Measurements from ENCODE around the gene BUD31. TPM values are rescaled to one million over a fixed set of nuclear protein-coding genes. Genes with fewer than 3 reads are reported as not detected.

BUD31 gene
- total RNA-seq, 1 experiment from 2014 or later: 199 TPM

DNA sequence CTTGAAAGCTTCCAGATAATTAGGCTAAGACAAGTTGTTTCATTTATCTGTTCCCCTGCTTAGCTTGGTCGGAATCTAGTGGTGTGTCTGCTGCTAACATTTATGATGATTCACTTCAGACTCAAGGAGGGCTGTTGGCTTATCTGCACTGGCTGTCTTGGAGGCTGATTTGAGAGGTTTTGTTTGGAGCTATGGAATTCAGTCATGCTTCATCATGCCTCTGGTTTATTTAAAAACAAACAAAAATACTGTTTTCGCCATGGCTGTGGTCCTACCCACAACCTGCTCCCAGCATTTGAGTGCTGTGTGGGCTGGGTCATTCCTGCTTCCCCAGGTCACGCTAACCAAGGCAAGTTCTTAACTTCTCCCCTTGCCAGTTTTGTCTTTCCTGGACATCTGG lies 46.0 kb upstream of the BUD31 start:
- BruUV-seq (replicated peaks): no TSS peak
- peaks cover 6% of the 10 kb centered on the region; the same call in 1 of the 2 replicates for H3K4me1 ChIP-seq
- ChIA-PET POLR2A (interaction anchor here (0.6 kb wide), 1 partner anchor 10 kb away, joined by 4 read pairs; no protein-coding TSS in a partner anchor), CTCF (interaction anchor here (0.7 kb wide), 1 partner anchor 29 kb away, joined by 4 read pairs; no protein-coding TSS in a partner anchor)
- H3K4me3 ChIP-seq (ENCODE audit: low read depth, low read length): no peak overlapping the region
- DNase-seq: no peak
- Mint-ChIP-seq H3K4me3 (ENCODE audit: unreplicated experiment) (no peak overlapping the region), H3K9me3 (ENCODE audit: unreplicated experiment) (no peaks in the 10 kb centered on the region), H3K27me3 (ENCODE audit: insufficient read depth, unreplicated experiment) (no peaks in the 10 kb centered on the region), H3K4me1 (ENCODE audit: low read depth, unreplicated experiment) (no peaks in the 10 kb centered on the region), H3K36me3 (ENCODE audit: insufficient read depth, unreplicated experiment) (peaks cover 92% of the 10 kb centered on the region), H3K27ac (ENCODE audit: unreplicated experiment) (no peak overlapping the region)
- H3K36me3 ChIP-seq (ENCODE audit: control insufficient read depth, insufficient read depth, low read length): peaks cover 5% of the 10 kb centered on the region; the same call in 1 of the 2 replicates
- H3K9me3 ChIP-seq: no peaks in the 10 kb centered on the region
- intact Hi-C loops (cut with micrococcal nuclease; ENCODE audit: unreplicated experiment): no loop called here
- no peak for TF ChIP-seq CTCF (IDR thresholded peaks at IDR 0.05; ENCODE audit: insufficient read depth in 1 of 2, low read depth in 1 of 2, low read length in 1 of 2, severe bottlenecking in 1 of 2, unreplicated experiment in 1 of 2)
- H3K27me3 ChIP-seq (replicated peaks; ENCODE audit: control insufficient read depth, insufficient read depth, low read length): no peaks in the 10 kb centered on the region

DNA sequence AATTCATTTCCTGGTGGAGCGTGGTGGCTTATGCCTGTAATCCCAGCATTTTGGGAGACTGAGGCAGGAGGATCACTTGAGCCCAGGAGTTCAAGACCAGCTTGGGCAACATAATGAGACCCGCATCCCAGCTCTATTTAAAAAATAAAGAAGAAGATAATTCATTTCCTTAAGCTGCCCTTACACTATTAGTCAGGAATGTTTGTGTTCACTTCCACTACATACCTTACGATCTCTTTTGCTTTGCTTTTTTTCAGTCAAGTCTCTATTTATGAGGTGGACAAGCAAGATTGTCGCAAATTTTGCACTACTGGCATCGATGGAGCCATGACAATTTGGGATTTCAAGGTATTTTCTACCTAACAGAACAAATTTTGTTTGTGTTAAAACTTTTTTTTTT lies 45.5 kb upstream of the BUD31 start:
- Mint-ChIP-seq H3K9me3 (ENCODE audit: unreplicated experiment) (no peaks in the 10 kb centered on the region), H3K27me3 (ENCODE audit: insufficient read depth, unreplicated experiment) (no peaks in the 10 kb centered on the region), H3K27ac (ENCODE audit: unreplicated experiment) (no peak overlapping the region), H3K4me1 (ENCODE audit: low read depth, unreplicated experiment) (no peaks in the 10 kb centered on the region), H3K36me3 (ENCODE audit: insufficient read depth, unreplicated experiment) (peaks cover 87% of the 10 kb centered on the region), H3K4me3 (ENCODE audit: unreplicated experiment) (no peak overlapping the region)
- no peaks in the 10 kb centered on the region for H3K9me3 ChIP-seq
- H3K4me1 ChIP-seq: peaks cover 6% of the 10 kb centered on the region; the same call in 1 of the 2 replicates
- DNase-seq: no peak
- no TSS peak for BruUV-seq (replicated peaks)
- CTCF ChIA-PET: no interaction called here
- peaks cover 3% of the 10 kb centered on the region; the same call in 1 of the 2 replicates for H3K36me3 ChIP-seq (ENCODE audit: control insufficient read depth, insufficient read depth, low read length)
- intact Hi-C loops (cut with micrococcal nuclease; ENCODE audit: unreplicated experiment): no loop called here
- no peak for TF ChIP-seq CTCF (IDR thresholded peaks at IDR 0.05; ENCODE audit: insufficient read depth in 1 of 2, low read depth in 1 of 2, low read length in 1 of 2, severe bottlenecking in 1 of 2, unreplicated experiment in 1 of 2)
- POLR2A ChIA-PET: no interaction called here
- no peaks in the 10 kb centered on the region for H3K27me3 ChIP-seq (replicated peaks; ENCODE audit: control insufficient read depth, insufficient read depth, low read length)
- no peak overlapping the region for H3K4me3 ChIP-seq (ENCODE audit: low read depth, low read length)

DNA sequence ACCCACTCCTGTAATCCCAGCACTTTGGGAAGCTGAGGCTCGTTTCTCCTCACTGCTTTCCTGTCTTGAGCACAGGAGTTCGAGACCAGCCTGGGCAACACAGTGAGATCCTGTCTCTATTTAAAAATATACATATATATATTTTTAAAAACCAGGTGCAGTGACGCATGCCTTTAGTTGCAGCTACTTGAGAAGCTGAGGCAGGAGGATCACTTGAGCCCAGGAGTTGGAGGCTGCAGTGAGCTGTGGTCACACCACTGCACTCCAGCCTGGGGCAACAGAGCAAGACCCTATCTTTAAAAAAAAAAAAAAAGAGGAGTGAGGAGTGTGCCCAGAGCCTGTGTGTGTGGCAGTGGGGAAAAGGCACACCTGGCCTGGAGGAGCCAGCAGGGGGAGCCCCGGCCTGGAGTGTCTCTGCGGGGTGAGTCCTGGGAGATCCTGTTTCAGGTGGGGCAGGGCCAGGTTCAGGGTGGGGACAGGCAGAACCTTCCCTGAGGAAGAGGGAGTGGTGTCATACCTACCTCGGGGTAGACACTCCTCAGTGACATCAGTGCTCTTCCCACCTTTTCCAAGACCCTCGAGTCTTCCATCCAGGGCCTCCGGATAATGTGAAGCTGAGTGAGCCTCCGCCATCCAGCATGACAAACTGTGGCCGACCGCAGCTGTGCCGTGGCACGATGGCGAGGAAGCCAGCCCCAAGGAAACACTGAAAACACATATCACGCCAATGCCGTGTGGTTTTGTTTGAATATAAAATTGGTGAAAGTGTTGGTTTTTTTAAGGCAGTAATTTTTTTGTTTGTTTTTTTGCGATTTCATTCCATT lies 43.2 kb upstream of the BUD31 start:
- H3K27me3 ChIP-seq (replicated peaks; ENCODE audit: control insufficient read depth, insufficient read depth, low read length): no peaks in the 10 kb centered on the region
- no peaks in the 10 kb centered on the region for H3K27me3 Mint-ChIP-seq (ENCODE audit: insufficient read depth, unreplicated experiment)
- CTCF ChIA-PET: no interaction called here
- H3K36me3 Mint-ChIP-seq (ENCODE audit: insufficient read depth, unreplicated experiment): peaks cover 81% of the 10 kb centered on the region
- no peak overlapping the region for H3K4me3 ChIP-seq (ENCODE audit: low read depth, low read length)
- H3K36me3 ChIP-seq (ENCODE audit: control insufficient read depth, insufficient read depth, low read length): peaks cover 3% of the 10 kb centered on the region; the same call in 1 of the 2 replicates
- H3K4me1 Mint-ChIP-seq (ENCODE audit: low read depth, unreplicated experiment): peaks cover 7% of the 10 kb centered on the region
- DNase-seq: peak; percentile 71 to 80
- intact Hi-C loops (cut with micrococcal nuclease; ENCODE audit: unreplicated experiment): no loop called here
- H3K9me3 Mint-ChIP-seq (ENCODE audit: unreplicated experiment): no peaks in the 10 kb centered on the region
- BruUV-seq (replicated peaks): no TSS peak
- POLR2A ChIA-PET: no interaction called here
- no peaks in the 10 kb centered on the region for H3K9me3 ChIP-seq
- H3K4me3 Mint-ChIP-seq (ENCODE audit: unreplicated experiment): no peak overlapping the region
- no peak overlapping the region for H3K27ac Mint-ChIP-seq (ENCODE audit: unreplicated experiment)
- peaks cover 15% of the 10 kb centered on the region for H3K4me1 ChIP-seq
- peak; percentile 66 to 85 for TF ChIP-seq CTCF (IDR thresholded peaks at IDR 0.05; ENCODE audit: insufficient read depth in 1 of 2, low read depth in 1 of 2, low read length in 1 of 2, severe bottlenecking in 1 of 2, unreplicated experiment in 1 of 2)
